ENCODE results near the gene EXT2.

The EXT2 gene

DNA sequence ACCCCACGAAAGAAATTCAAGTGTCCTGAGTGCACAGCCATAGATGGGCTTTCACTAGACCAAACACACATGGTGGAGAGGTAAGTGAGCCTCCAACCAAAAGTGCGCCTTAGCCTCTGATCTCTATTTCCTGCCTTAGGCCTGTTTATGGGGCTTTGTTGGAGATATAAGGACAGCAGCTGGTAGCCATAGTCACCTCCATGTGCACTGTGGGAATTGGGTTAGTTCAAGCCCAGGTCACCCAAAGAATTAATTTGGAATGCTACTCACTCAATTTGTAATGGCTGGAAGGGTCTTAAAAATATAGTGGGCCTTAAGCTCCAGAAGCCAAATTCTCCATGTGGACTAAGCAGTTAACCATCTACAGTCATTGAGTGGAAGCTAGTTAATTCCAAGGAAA is 140.8 kb downstream of the EXT2 start:
- no peak for TF ChIP-seq POLR2AphosphoS5 (IDR thresholded peaks at IDR 0.05; ENCODE audit: low read depth, low read length)
- no peak for TF ChIP-seq FOXP2 (optimal IDR thresholded peaks at IDR 0.05; ENCODE audit: borderline replicate concordance, extremely low read depth, extremely low read length, insufficient read depth)
- no peak for TF ChIP-seq TAF1 (IDR thresholded peaks at IDR 0.05; ENCODE audit: borderline replicate concordance, insufficient read depth, low read length)
- TF ChIP-seq, protein P1, sequence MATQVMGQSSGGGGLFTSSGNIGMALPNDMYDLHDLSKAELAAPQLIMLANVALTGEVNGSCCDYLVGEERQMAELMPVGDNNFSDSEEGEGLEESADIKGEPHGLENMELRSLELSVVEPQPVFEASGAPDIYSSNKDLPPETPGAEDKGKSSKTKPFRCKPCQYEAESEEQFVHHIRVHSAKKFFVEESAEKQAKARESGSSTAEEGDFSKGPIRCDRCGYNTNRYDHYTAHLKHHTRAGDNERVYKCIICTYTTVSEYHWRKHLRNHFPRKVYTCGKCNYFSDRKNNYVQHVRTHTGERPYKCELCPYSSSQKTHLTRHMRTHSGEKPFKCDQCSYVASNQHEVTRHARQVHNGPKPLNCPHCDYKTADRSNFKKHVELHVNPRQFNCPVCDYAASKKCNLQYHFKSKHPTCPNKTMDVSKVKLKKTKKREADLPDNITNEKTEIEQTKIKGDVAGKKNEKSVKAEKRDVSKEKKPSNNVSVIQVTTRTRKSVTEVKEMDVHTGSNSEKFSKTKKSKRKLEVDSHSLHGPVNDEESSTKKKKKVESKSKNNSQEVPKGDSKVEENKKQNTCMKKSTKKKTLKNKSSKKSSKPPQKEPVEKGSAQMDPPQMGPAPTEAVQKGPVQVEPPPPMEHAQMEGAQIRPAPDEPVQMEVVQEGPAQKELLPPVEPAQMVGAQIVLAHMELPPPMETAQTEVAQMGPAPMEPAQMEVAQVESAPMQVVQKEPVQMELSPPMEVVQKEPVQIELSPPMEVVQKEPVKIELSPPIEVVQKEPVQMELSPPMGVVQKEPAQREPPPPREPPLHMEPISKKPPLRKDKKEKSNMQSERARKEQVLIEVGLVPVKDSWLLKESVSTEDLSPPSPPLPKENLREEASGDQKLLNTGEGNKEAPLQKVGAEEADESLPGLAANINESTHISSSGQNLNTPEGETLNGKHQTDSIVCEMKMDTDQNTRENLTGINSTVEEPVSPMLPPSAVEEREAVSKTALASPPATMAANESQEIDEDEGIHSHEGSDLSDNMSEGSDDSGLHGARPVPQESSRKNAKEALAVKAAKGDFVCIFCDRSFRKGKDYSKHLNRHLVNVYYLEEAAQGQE (IDR thresholded peaks at IDR 0.05; ENCODE audit: insufficient read depth in 1 of 2, low read depth in 2 of 2, low read length in 2 of 2) = no peak
- TF ChIP-seq SIN3A (IDR thresholded peaks at IDR 0.05; ENCODE audit: borderline replicate concordance, insufficient read depth, low read length) = no peak

DNA sequence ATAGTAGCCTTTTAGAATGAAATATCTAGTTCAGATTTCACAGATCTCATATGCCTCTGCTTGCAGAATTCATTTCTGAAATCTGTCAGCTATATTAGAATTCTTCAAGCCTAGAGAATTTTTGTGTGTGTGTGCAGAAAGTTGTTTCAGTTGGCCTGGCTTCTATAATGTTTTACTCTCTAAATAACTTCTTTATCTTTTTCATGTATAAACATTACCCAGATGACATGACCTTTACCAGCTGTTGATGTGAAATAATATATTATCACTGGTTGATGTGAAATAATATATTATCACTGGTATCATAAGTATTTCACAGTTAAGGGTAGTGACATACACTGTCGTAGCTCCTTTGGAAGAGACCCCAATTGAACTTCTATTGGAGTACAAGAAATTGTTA is 141.7 kb downstream of the EXT2 start:
- TF ChIP-seq SIN3A (IDR thresholded peaks at IDR 0.05; ENCODE audit: borderline replicate concordance, insufficient read depth, low read length) (no peak), POLR2AphosphoS5 (IDR thresholded peaks at IDR 0.05; ENCODE audit: low read depth, low read length) (no peak), TAF1 (IDR thresholded peaks at IDR 0.05; ENCODE audit: borderline replicate concordance, insufficient read depth, low read length) (no peak), FOXP2 (optimal IDR thresholded peaks at IDR 0.05; ENCODE audit: borderline replicate concordance, extremely low read depth, extremely low read length, insufficient read depth) (no peak)
- TF ChIP-seq, protein P1 (IDR thresholded peaks at IDR 0.05; ENCODE audit: insufficient read depth in 1 of 2, low read depth in 2 of 2, low read length in 2 of 2) = no peak

DNA sequence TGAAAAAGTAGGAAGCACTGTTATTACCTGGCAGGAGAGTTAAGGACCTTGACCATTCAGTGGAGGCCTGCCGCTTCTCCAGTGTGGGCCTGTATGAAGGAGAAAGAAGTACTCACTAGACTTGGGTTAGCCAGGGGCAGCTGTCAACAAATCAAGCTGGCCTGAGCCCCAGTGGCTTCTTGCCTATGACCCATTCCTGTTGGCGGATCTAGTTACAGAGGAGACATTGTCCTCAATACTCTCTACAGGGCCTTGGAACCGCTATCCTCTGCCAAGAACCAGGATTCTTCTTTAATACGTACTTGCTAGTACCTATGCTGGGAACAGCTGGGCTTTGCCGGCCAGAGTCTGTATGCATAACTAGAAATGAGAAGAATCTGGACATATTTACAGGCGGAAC is 146.4 kb downstream of the EXT2 start:
- no peak for TF ChIP-seq FOXP2 (optimal IDR thresholded peaks at IDR 0.05; ENCODE audit: borderline replicate concordance, extremely low read depth, extremely low read length, insufficient read depth)
- no peak for TF ChIP-seq SIN3A (IDR thresholded peaks at IDR 0.05; ENCODE audit: borderline replicate concordance, insufficient read depth, low read length)
- no peak for TF ChIP-seq TAF1 (IDR thresholded peaks at IDR 0.05; ENCODE audit: borderline replicate concordance, insufficient read depth, low read length)
- no peak for TF ChIP-seq POLR2AphosphoS5 (IDR thresholded peaks at IDR 0.05; ENCODE audit: low read depth, low read length)
- TF ChIP-seq, protein P1 (IDR thresholded peaks at IDR 0.05; ENCODE audit: insufficient read depth in 1 of 2, low read depth in 2 of 2, low read length in 2 of 2) = no peak

DNA sequence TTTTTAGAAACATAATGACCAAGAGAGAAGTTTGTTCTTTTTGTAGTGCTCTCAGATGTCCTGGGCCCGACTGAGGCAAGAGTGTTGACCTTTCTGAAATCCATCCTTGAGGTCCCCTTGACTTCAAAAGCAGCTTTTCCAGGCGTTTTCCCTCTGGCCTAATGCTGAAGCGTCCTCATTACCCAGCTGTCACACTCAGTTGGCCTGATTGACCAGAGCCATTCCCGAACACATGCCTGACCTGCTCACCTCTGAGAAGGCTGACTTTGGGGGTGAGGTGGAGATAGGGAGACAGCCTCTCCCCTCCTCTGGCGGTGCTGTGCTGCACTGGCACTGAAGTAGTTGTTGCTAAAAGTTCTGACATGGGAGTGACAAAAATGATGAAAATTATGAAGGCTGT is 147.6 kb downstream of the EXT2 start:
- no peak for TF ChIP-seq POLR2AphosphoS5 (IDR thresholded peaks at IDR 0.05; ENCODE audit: low read depth, low read length)
- TF ChIP-seq, protein P1 (IDR thresholded peaks at IDR 0.05; ENCODE audit: insufficient read depth in 1 of 2, low read depth in 2 of 2, low read length in 2 of 2) = no peak
- TF ChIP-seq FOXP2 (optimal IDR thresholded peaks at IDR 0.05; ENCODE audit: borderline replicate concordance, extremely low read depth, extremely low read length, insufficient read depth) = no peak
- TF ChIP-seq SIN3A (IDR thresholded peaks at IDR 0.05; ENCODE audit: borderline replicate concordance, insufficient read depth, low read length) = no peak
- no peak for TF ChIP-seq TAF1 (IDR thresholded peaks at IDR 0.05; ENCODE audit: borderline replicate concordance, insufficient read depth, low read length)
